HepG2 (cell line): ENCODE data around the gene SS18L1. TPM values are rescaled to one million over a fixed set of nuclear protein-coding genes. Genes with fewer than 3 reads are reported as not detected.
A peak's percentile ranks its signal among the peaks of the same experiment; 100 is the strongest.

Experiments
- BCL6 ChIP-seq: IDR thresholded peaks from 2 replicates; pipeline ENCODE4 v1.6.1; 2016; ENCODE audit warnings: missing genetic modification reagents, missing compliant biosample characterization
- CBX1 ChIP-seq: IDR thresholded peaks from one replicate; pipeline ENCODE4 v1.6.1; 2016; ENCODE audit warnings: antibody characterized with exemption, low read depth
- CREB3 ChIP-seq: sonication (generic); formaldehyde crosslinking; IDR thresholded peaks from 2 replicates; pipeline ENCODE4 v1.5.0; 2020; ENCODE audit warnings: missing genetic modification reagents
- EP300 ChIP-seq, 3 experiments: sonication (generic) in 1 of 3; formaldehyde crosslinking in 1 of 3; IDR thresholded peaks; 2 replicates each; pipeline versions ENCODE4 v1.5.1 to v1.6.1; 2011 to 2020; ENCODE audit warnings: low read depth in 2 of 3, low read length in 2 of 3, borderline replicate concordance in 1 of 3, improper control_type of control experiment in 1 of 3, mild to moderate bottlenecking in 1 of 3, missing genetic modification reagents in 1 of 3, moderate library complexity in 1 of 3
- ERF ChIP-seq: IDR thresholded peaks from 2 replicates; pipeline ENCODE4 v1.6.1; 2018; ENCODE audit warnings: missing biosample characterization, missing genetic modification reagents
- FOSL1 ChIP-seq: sonication (generic); formaldehyde crosslinking; IDR thresholded peaks from 2 replicates; pipeline ENCODE4 v1.9.0; 2021; ENCODE audit warnings: missing genetic modification reagents, borderline replicate concordance
- GLI4 ChIP-seq: sonication (generic); formaldehyde crosslinking; IDR thresholded peaks from 2 replicates; pipeline ENCODE4 v1.5.1; 2020; ENCODE audit warnings: missing genetic modification reagents, mild to moderate bottlenecking, moderate library complexity, borderline replicate concordance
- GTF2F1 ChIP-seq: fragments of 150-350 bp; IDR thresholded peaks from 2 replicates; pipeline ENCODE4 v1.6.1; 2014; ENCODE audit warnings: low read length
- HIVEP1 ChIP-seq: sonication (generic); formaldehyde crosslinking; IDR thresholded peaks from 2 replicates; pipeline ENCODE4 v1.4.0; 2020; ENCODE audit warnings: mild to moderate bottlenecking, missing genetic modification reagents
- KDM2A ChIP-seq: sonication (generic); formaldehyde crosslinking; IDR thresholded peaks from 2 replicates; pipeline ENCODE4 v1.4.0; 2020; ENCODE audit warnings: low read depth, missing genetic modification reagents, borderline replicate concordance
- MTF1 ChIP-seq: sonication (generic); formaldehyde crosslinking; IDR thresholded peaks from 2 replicates; pipeline ENCODE4 v1.5.0; 2020; ENCODE audit warnings: missing genetic modification reagents
- MYNN ChIP-seq: sonication (generic); formaldehyde crosslinking; IDR thresholded peaks from 2 replicates; pipeline ENCODE4 v1.4.0; 2020; ENCODE audit warnings: mild to moderate bottlenecking, low read depth, missing genetic modification reagents
- PHF8 ChIP-seq: sonication (generic); formaldehyde crosslinking; IDR thresholded peaks from 2 replicates; pipeline ENCODE4 v1.5.0; 2020; ENCODE audit warnings: missing genetic modification reagents
- SAP130 ChIP-seq: IDR thresholded peaks from 2 replicates; pipeline ENCODE4 v1.6.1; 2016; ENCODE audit warnings: low read depth
- SRSF9 ChIP-seq: fragments of 200-400 bp; formaldehyde crosslinking; IDR thresholded peaks from 2 replicates; pipeline ENCODE4 v1.6.1; 2018; ENCODE audit warnings: borderline replicate concordance, mild to moderate bottlenecking, low read depth, low read length; ENCODE audit not compliant: insufficient read depth, poor library complexity, severe bottlenecking
- TAF1 ChIP-seq: sonication (generic); formaldehyde crosslinking; IDR thresholded peaks from 2 replicates; pipeline ENCODE4 v1.4.0; 2020; ENCODE audit warnings: missing genetic modification reagents
- TCF12 ChIP-seq, 2 experiments: fragments of 450-650 bp in 1 of 2; sonication (generic) in 1 of 2; formaldehyde crosslinking in 1 of 2; IDR thresholded peaks; 2 replicates each; pipeline versions ENCODE4 v1.6.1 to v1.8.0; 2017 to 2022; ENCODE audit warnings: antibody characterized with exemption in 1 of 2, mild to moderate bottlenecking in 1 of 2, missing genetic modification reagents in 1 of 2, moderate library complexity in 1 of 2
- TOPORS ChIP-seq: sonication (generic); formaldehyde crosslinking; IDR thresholded peaks from 2 replicates; pipeline ENCODE4 v1.8.0; 2023; ENCODE audit warnings: mild to moderate bottlenecking, missing genetic modification reagents
- ZBTB21 ChIP-seq: sonication (generic); formaldehyde crosslinking; IDR thresholded peaks from 2 replicates; pipeline ENCODE4 v1.4.0; 2020; ENCODE audit warnings: missing genetic modification reagents
- ZNF138 ChIP-seq: sonication (generic); formaldehyde crosslinking; IDR thresholded peaks from 2 replicates; pipeline ENCODE4 v1.5.0; 2020; ENCODE audit warnings: mild to moderate bottlenecking, low read depth, missing genetic modification reagents
- ZNF275 ChIP-seq: sonication (generic); formaldehyde crosslinking; IDR thresholded peaks from 2 replicates; pipeline ENCODE4 v1.8.0; 2022; ENCODE audit warnings: missing genetic modification reagents, mild to moderate bottlenecking, inconsistent platforms, borderline replicate concordance
- ZNF652 ChIP-seq: IDR thresholded peaks from 2 replicates; pipeline ENCODE4 v1.6.1; 2016; ENCODE audit warnings: low read depth, borderline replicate concordance
- ZNF768 ChIP-seq: sonication (generic); formaldehyde crosslinking; IDR thresholded peaks from 2 replicates; pipeline ENCODE4 v1.4.0; 2020; ENCODE audit warnings: missing genetic modification reagents
- ZNF879 ChIP-seq: sonication (generic); formaldehyde crosslinking; IDR thresholded peaks from 2 replicates; pipeline ENCODE4 v1.8.1; 2023; ENCODE audit warnings: missing genetic modification reagents
- ZSCAN9 ChIP-seq: IDR thresholded peaks from 2 replicates; pipeline ENCODE4 v1.6.1; 2016; ENCODE audit warnings: borderline replicate concordance
- polyA plus RNA-seq, 8 experiments: library from polyadenylated mRNA; depleted of rRNA in 3 of 8; stranded (reverse) in 7 of 8; unstranded in 1 of 8; fragments of >200 nt; fragmentation: Illumina TruSeq in 4 of 8; extraction: Trizol in 4 of 8; gene quantifications; 2 replicates each; pipeline versions ENCODE4 v1.2.1 to v1.2.3, GENCODE V29; 2011 to 2016; ENCODE audit warnings: low read depth in 4 of 8, missing spikeins in 1 of 8, mixed read lengths in 1 of 8; ENCODE audit not compliant: insufficient read depth in 1 of 8
- total RNA-seq, 5 experiments: library from RNA; depleted of rRNA; stranded (reverse); fragments of >200 nt; fragmentation: Illumina TruSeq; extraction: Trizol; gene quantifications; 2 replicates each; pipeline ENCODE4 v1.2.3, GENCODE V29; 2016; ENCODE audit warnings: low read depth in 1 of 5
- TF ChIP-seq, protein P1 (sequence below): sonication (generic); formaldehyde crosslinking; IDR thresholded peaks from 2 replicates; pipeline ENCODE4 v1.4.0; 2020; ENCODE audit warnings: missing genetic modification reagents

Gene SS18L1
- total and polyA plus RNA-seq, 2 of the 13 experiments (the other 11 are each of a cell fraction or from before 2014, with no cell fraction given) = 17.8 to 27.6 TPM

- TF ChIP-seq ZBTB21 (CRISPR knock-in tag) (0 out of 2 replicates have a peak, but pooled peaks have one; percentile 21), BCL6 (CRISPR knock-in tag) (no peak), SAP130 (CRISPR knock-in tag) (peak; percentile 26), FOSL1 (CRISPR knock-in tag) (peak; percentile 27; the same call in 1 of the 2 replicates), MYNN (CRISPR knock-in tag) (0 out of 2 replicates have a peak, but pooled peaks have one; percentile 17), HIVEP1 (no peak; the same call in 1 of the 2 replicates), CREB3 (CRISPR knock-in tag) (peak; percentile 32; the same call in 1 of the 2 replicates), ZNF652 (CRISPR knock-in tag) (no peak), MTF1 (CRISPR knock-in tag) (0 out of 2 replicates have a peak, but pooled peaks have one; percentile 24), EP300 (IDR thresholded peaks at IDR 0.05; ENCODE audit: low read depth in 2 of 2, low read length in 2 of 2) (no peak), EP300 (CRISPR knock-in tag; IDR thresholded peaks at IDR 0.05; ENCODE audit: borderline replicate concordance) (no peak), TOPORS (CRISPR knock-in tag) (no peak), CBX1 (no peak), ZNF879 (CRISPR knock-in tag) (0 out of 2 replicates have a peak, but pooled peaks have one; percentile 65), KDM2A (CRISPR knock-in tag) (peak; percentile 57; the same call in 1 of the 2 replicates), ZSCAN9 (CRISPR knock-in tag) (peak; percentile 38; the same call in 1 of the 2 replicates), ZNF138 (CRISPR knock-in tag) (no peak), GLI4 (CRISPR knock-in tag) (peak; percentile 5; the same call in 1 of the 2 replicates), SRSF9 (no peak), PHF8 (peak; percentile 55; the same call in 1 of the 2 replicates), TAF1 (CRISPR knock-in tag) (peak; percentile 15; the same call in 1 of the 2 replicates), ZNF275 (no peak), ERF (CRISPR knock-in tag) (peak; percentile 23; the same call in 1 of the 2 replicates), GTF2F1 (no peak), ZNF768 (CRISPR knock-in tag) (no peak), TCF12 (IDR thresholded peaks at IDR 0.05) (no peak), TCF12 (CRISPR knock-in tag; IDR thresholded peaks at IDR 0.05) (peak; percentile 79; the same call in 1 of the 2 replicates)
- TF ChIP-seq, protein P1, sequence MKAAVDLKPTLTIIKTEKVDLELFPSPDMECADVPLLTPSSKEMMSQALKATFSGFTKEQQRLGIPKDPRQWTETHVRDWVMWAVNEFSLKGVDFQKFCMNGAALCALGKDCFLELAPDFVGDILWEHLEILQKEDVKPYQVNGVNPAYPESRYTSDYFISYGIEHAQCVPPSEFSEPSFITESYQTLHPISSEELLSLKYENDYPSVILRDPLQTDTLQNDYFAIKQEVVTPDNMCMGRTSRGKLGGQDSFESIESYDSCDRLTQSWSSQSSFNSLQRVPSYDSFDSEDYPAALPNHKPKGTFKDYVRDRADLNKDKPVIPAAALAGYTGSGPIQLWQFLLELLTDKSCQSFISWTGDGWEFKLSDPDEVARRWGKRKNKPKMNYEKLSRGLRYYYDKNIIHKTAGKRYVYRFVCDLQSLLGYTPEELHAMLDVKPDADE = peak; percentile 6; the same call in 1 of the 2 replicates
Observed at GRCh38 chr20:62142252-62143080, 1.1 kb upstream of the SS18L1 start (continued).
